ENCODE data around the gene HIKESHI.
"Not testable (repeated sequence)": the region's sequence is repeated elsewhere in the genome, so short reads cannot be mapped to it uniquely, and the experiment has no call there.

HIKESHI gene

GRCh38 chr11:86302092-86302793, at the start of gene HIKESHI:
Gene HIKESHI, plus strand, starts transcription at chr11:86302240. Its CDS starts 209 bp downstream, at chr11:86302449.
- DNase-seq: peak; percentile 98

- DNase-seq: no peak
Observed at GRCh38 chr11:86255896-86256295, 46.1 kb upstream of the HIKESHI start.

GRCh38 chr11:86256608-86257007, 45.4 kb upstream of the HIKESHI start:
- no peak for DNase-seq

GRCh38 chr11:86257446-86257845, 44.6 kb upstream of the HIKESHI start:
- DNase-seq: no peak

- no peak for DNase-seq
Observed at GRCh38 chr11:86259730-86260129, 42.3 kb upstream of the HIKESHI start.

- no peak for DNase-seq
Observed at GRCh38 chr11:86261328-86261727, 40.7 kb upstream of the HIKESHI start.

GRCh38 chr11:86262387-86262786, 39.7 kb upstream of the HIKESHI start:
- no peak for DNase-seq

- DNase-seq: no peak
Observed at GRCh38 chr11:86264649-86265048, 37.4 kb upstream of the HIKESHI start.

- no peak for DNase-seq
Observed at GRCh38 chr11:86265194-86265593, 36.8 kb upstream of the HIKESHI start.

GRCh38 chr11:86269645-86270044, 32.4 kb upstream of the HIKESHI start:
- no peak for DNase-seq

- DNase-seq: no peak
Observed at GRCh38 chr11:86274503-86274902, 27.5 kb upstream of the HIKESHI start.

GRCh38 chr11:86274999-86275398, 27.0 kb upstream of the HIKESHI start:
- DNase-seq: no peak

GRCh38 chr11:86275493-86276370, 26.3 kb upstream of the HIKESHI start:
- DNase-seq: no peak

GRCh38 chr11:86277741-86278140, 24.3 kb upstream of the HIKESHI start:
- DNase-seq: no peak

- DNase-seq: no peak
Observed at GRCh38 chr11:86278226-86278625, 23.8 kb upstream of the HIKESHI start.

- DNase-seq: no peak
Observed at GRCh38 chr11:86279747-86280146, 22.3 kb upstream of the HIKESHI start.

GRCh38 chr11:86287468-86287796, 14.6 kb upstream of the HIKESHI start:
- DNase-seq: no peak

GRCh38 chr11:86288776-86289507, 13.1 kb upstream of the HIKESHI start:
- DNase-seq: no peak

- DNase-seq: not testable (repeated sequence)
Observed at GRCh38 chr11:86289508-86290280, 12.3 kb upstream of the HIKESHI start.

GRCh38 chr11:86291466-86292262, 10.4 kb upstream of the HIKESHI start:
- peak; percentile 71 for DNase-seq

- no peak for DNase-seq
Observed at GRCh38 chr11:86292912-86293616, 9.0 kb upstream of the HIKESHI start.

All from KG1 (cell line).